ENCODE measurements around the gene KIAA0825. TPM values are rescaled to one million over a fixed set of nuclear protein-coding genes. Genes with fewer than 3 reads are reported as not detected.

Gene KIAA0825
- total RNA-seq, 1 donor from 2014 or later, result 0.62 TPM

GRCh38 chr5:94442076-94442475 is 176.3 kb downstream of the KIAA0825 start:
- Mint-ChIP-seq H3K9me3 (no peaks in the 10 kb centered on the region), H3K27me3 (ENCODE audit: low read depth) (no peaks in the 10 kb centered on the region), H3K4me1 (ENCODE audit: low read depth) (no peaks in the 10 kb centered on the region), H3K4me3 (ENCODE audit: low read depth) (no peak overlapping the region), H3K36me3 (ENCODE audit: low read depth) (no peaks in the 10 kb centered on the region), H3K27ac (no peak overlapping the region)
- intact Hi-C loops (cut with micrococcal nuclease), result no loop called here
- no peak for DNase-seq (ENCODE audit: low spot score)

GRCh38 chr5:94440015-94440414 is 178.4 kb downstream of the KIAA0825 start:
- Mint-ChIP-seq H3K27ac (no peak overlapping the region), H3K27me3 (ENCODE audit: low read depth) (no peaks in the 10 kb centered on the region), H3K4me1 (ENCODE audit: low read depth) (no peaks in the 10 kb centered on the region), H3K9me3 (no peaks in the 10 kb centered on the region), H3K4me3 (ENCODE audit: low read depth) (no peak overlapping the region), H3K36me3 (ENCODE audit: low read depth) (no peaks in the 10 kb centered on the region)
- intact Hi-C loops (cut with micrococcal nuclease), result no loop called here
- no peak for DNase-seq (ENCODE audit: low spot score)

- Mint-ChIP-seq H3K4me1 (ENCODE audit: low read depth) (no peaks in the 10 kb centered on the region), H3K27ac (no peak overlapping the region), H3K4me3 (ENCODE audit: low read depth) (no peak overlapping the region), H3K36me3 (ENCODE audit: low read depth) (no peaks in the 10 kb centered on the region), H3K9me3 (no peaks in the 10 kb centered on the region), H3K27me3 (ENCODE audit: low read depth) (no peaks in the 10 kb centered on the region)
- no peak for DNase-seq (ENCODE audit: low spot score)
- intact Hi-C loops (cut with micrococcal nuclease), result no loop called here
Observed at GRCh38 chr5:94433397-94434163, 184.8 kb downstream of the KIAA0825 start.

- intact Hi-C loops (cut with micrococcal nuclease), result no loop called here
- DNase-seq (ENCODE audit: low spot score), result no peak
- no peaks in the 10 kb centered on the region for H3K27me3 Mint-ChIP-seq (ENCODE audit: low read depth)
- no peak overlapping the region for H3K27ac Mint-ChIP-seq
- no peaks in the 10 kb centered on the region for H3K4me1 Mint-ChIP-seq (ENCODE audit: low read depth)
- H3K4me3 Mint-ChIP-seq (ENCODE audit: low read depth), result no peak overlapping the region
- no peaks in the 10 kb centered on the region for H3K36me3 Mint-ChIP-seq (ENCODE audit: low read depth)
- no peaks in the 10 kb centered on the region for H3K9me3 Mint-ChIP-seq
Observed at GRCh38 chr5:94432499-94432898, 185.9 kb downstream of the KIAA0825 start.

GRCh38 chr5:94431696-94432095 is 186.7 kb downstream of the KIAA0825 start:
- H3K4me3 Mint-ChIP-seq (ENCODE audit: low read depth), result no peak overlapping the region
- intact Hi-C loops (cut with micrococcal nuclease), result no loop called here
- no peaks in the 10 kb centered on the region for H3K36me3 Mint-ChIP-seq (ENCODE audit: low read depth)
- no peaks in the 10 kb centered on the region for H3K27me3 Mint-ChIP-seq (ENCODE audit: low read depth)
- no peak for DNase-seq (ENCODE audit: low spot score)
- no peaks in the 10 kb centered on the region for H3K9me3 Mint-ChIP-seq
- no peak overlapping the region for H3K27ac Mint-ChIP-seq
- H3K4me1 Mint-ChIP-seq (ENCODE audit: low read depth), result no peaks in the 10 kb centered on the region

GRCh38 chr5:94429566-94429965 is 188.8 kb downstream of the KIAA0825 start:
- Mint-ChIP-seq H3K27ac (no peak overlapping the region), H3K36me3 (ENCODE audit: low read depth) (no peaks in the 10 kb centered on the region), H3K4me1 (ENCODE audit: low read depth) (no peaks in the 10 kb centered on the region), H3K9me3 (no peaks in the 10 kb centered on the region), H3K4me3 (ENCODE audit: low read depth) (no peak overlapping the region), H3K27me3 (ENCODE audit: low read depth) (no peaks in the 10 kb centered on the region)
- intact Hi-C loops (cut with micrococcal nuclease), result no loop called here
- no peak for DNase-seq (ENCODE audit: low spot score)

- DNase-seq (ENCODE audit: low spot score), result no peak
- intact Hi-C loops (cut with micrococcal nuclease), result no loop called here
- Mint-ChIP-seq H3K27me3 (ENCODE audit: low read depth) (no peaks in the 10 kb centered on the region), H3K4me3 (ENCODE audit: low read depth) (no peak overlapping the region), H3K27ac (no peak overlapping the region), H3K4me1 (ENCODE audit: low read depth) (no peaks in the 10 kb centered on the region), H3K36me3 (ENCODE audit: low read depth) (no peaks in the 10 kb centered on the region), H3K9me3 (no peaks in the 10 kb centered on the region)
Observed at GRCh38 chr5:94425396-94425795, 193.0 kb downstream of the KIAA0825 start.

GRCh38 chr5:94423411-94423810 is 195.0 kb downstream of the KIAA0825 start:
- Mint-ChIP-seq H3K27me3 (ENCODE audit: low read depth) (no peaks in the 10 kb centered on the region), H3K27ac (no peak overlapping the region), H3K36me3 (ENCODE audit: low read depth) (no peaks in the 10 kb centered on the region), H3K4me3 (ENCODE audit: low read depth) (no peak overlapping the region), H3K9me3 (no peaks in the 10 kb centered on the region), H3K4me1 (ENCODE audit: low read depth) (no peaks in the 10 kb centered on the region)
- DNase-seq (ENCODE audit: low spot score), result no peak
- intact Hi-C loops (cut with micrococcal nuclease), result no loop called here

GRCh38 chr5:94422812-94423211 is 195.6 kb downstream of the KIAA0825 start:
- Mint-ChIP-seq H3K4me1 (ENCODE audit: low read depth) (no peaks in the 10 kb centered on the region), H3K9me3 (no peaks in the 10 kb centered on the region), H3K27me3 (ENCODE audit: low read depth) (no peaks in the 10 kb centered on the region), H3K4me3 (ENCODE audit: low read depth) (no peak overlapping the region), H3K27ac (no peak overlapping the region), H3K36me3 (ENCODE audit: low read depth) (no peaks in the 10 kb centered on the region)
- intact Hi-C loops (cut with micrococcal nuclease), result no loop called here
- no peak for DNase-seq (ENCODE audit: low spot score)

GRCh38 chr5:94420885-94421284 is 197.5 kb downstream of the KIAA0825 start:
- intact Hi-C loops (cut with micrococcal nuclease), result no loop called here
- DNase-seq (ENCODE audit: low spot score), result no peak
- no peaks in the 10 kb centered on the region for H3K27me3 Mint-ChIP-seq (ENCODE audit: low read depth)
- no peak overlapping the region for H3K27ac Mint-ChIP-seq
- H3K36me3 Mint-ChIP-seq (ENCODE audit: low read depth), result no peaks in the 10 kb centered on the region
- H3K4me1 Mint-ChIP-seq (ENCODE audit: low read depth), result no peaks in the 10 kb centered on the region
- H3K4me3 Mint-ChIP-seq (ENCODE audit: low read depth), result no peak overlapping the region
- no peaks in the 10 kb centered on the region for H3K9me3 Mint-ChIP-seq

- Mint-ChIP-seq H3K36me3 (ENCODE audit: low read depth) (no peaks in the 10 kb centered on the region), H3K4me3 (ENCODE audit: low read depth) (no peak overlapping the region), H3K27ac (no peak overlapping the region), H3K9me3 (no peaks in the 10 kb centered on the region), H3K27me3 (ENCODE audit: low read depth) (no peaks in the 10 kb centered on the region), H3K4me1 (ENCODE audit: low read depth) (no peaks in the 10 kb centered on the region)
- intact Hi-C loops (cut with micrococcal nuclease), result no loop called here
- no peak for DNase-seq (ENCODE audit: low spot score)
Observed at GRCh38 chr5:94415798-94416197, 202.6 kb downstream of the KIAA0825 start.

GRCh38 chr5:94409440-94409839 is 209.0 kb downstream of the KIAA0825 start:
- Mint-ChIP-seq H3K27ac (no peak overlapping the region), H3K4me3 (ENCODE audit: low read depth) (no peak overlapping the region), H3K27me3 (ENCODE audit: low read depth) (no peaks in the 10 kb centered on the region), H3K36me3 (ENCODE audit: low read depth) (no peaks in the 10 kb centered on the region), H3K4me1 (ENCODE audit: low read depth) (no peaks in the 10 kb centered on the region), H3K9me3 (no peaks in the 10 kb centered on the region)
- intact Hi-C loops (cut with micrococcal nuclease), result no loop called here
- DNase-seq (ENCODE audit: low spot score), result no peak

- Mint-ChIP-seq H3K36me3 (ENCODE audit: low read depth) (no peaks in the 10 kb centered on the region), H3K4me1 (ENCODE audit: low read depth) (no peaks in the 10 kb centered on the region), H3K27ac (no peak overlapping the region), H3K4me3 (ENCODE audit: low read depth) (no peak overlapping the region), H3K9me3 (no peaks in the 10 kb centered on the region), H3K27me3 (ENCODE audit: low read depth) (no peaks in the 10 kb centered on the region)
- intact Hi-C loops (cut with micrococcal nuclease), result no loop called here
- DNase-seq (ENCODE audit: low spot score), result no peak
Observed at GRCh38 chr5:94407023-94407422, 211.4 kb downstream of the KIAA0825 start.

GRCh38 chr5:94403483-94403882 is 214.9 kb downstream of the KIAA0825 start:
- Mint-ChIP-seq H3K27me3 (ENCODE audit: low read depth) (peaks cover 1% of the 10 kb centered on the region), H3K9me3 (no peaks in the 10 kb centered on the region), H3K4me1 (ENCODE audit: low read depth) (no peaks in the 10 kb centered on the region), H3K27ac (no peak overlapping the region), H3K4me3 (ENCODE audit: low read depth) (no peak overlapping the region), H3K36me3 (ENCODE audit: low read depth) (no peaks in the 10 kb centered on the region)
- DNase-seq (ENCODE audit: low spot score), result no peak
- intact Hi-C loops (cut with micrococcal nuclease), result no loop called here

All from activated T-helper 2 cell treated with anti-CD3 and anti-CD28 coated beads, Interferon-gamma antibody, Interleukin-2, Interleukin-4, amounts not matched to agents 10 μg/mL and 5 μg/mL and 100 μg/mL, durations not matched to agents 14 hours and 24 hours and 36 hours (primary cell).